Measurements from ENCODE around the gene JUN. TPM values are rescaled to one million over a fixed set of nuclear protein-coding genes. Genes with fewer than 3 reads are reported as not detected.
A peak's percentile ranks its signal among the peaks of the same experiment; 100 is the strongest.

JUN gene
- total RNA-seq, 1 experiment from 2014 or later = 74.7 TPM

GRCh38 chr1:58818075-58818474 is 34.2 kb upstream of the JUN start:
- peaks cover 65% of the 10 kb centered on the region for H3F3A ChIP-seq (ENCODE audit: insufficient read depth, low read depth)
- TF ChIP-seq CTCF (conservative IDR thresholded peaks at IDR 0.05) (no peak), EZH2 (IDR thresholded peaks at IDR 0.05; ENCODE audit: low read depth) (no peak)
- H3K27me3 ChIP-seq (ENCODE audit: insufficient read depth, low read depth) = no peaks in the 10 kb centered on the region
- no peaks in the 10 kb centered on the region for H4K20me1 ChIP-seq (ENCODE audit: insufficient read depth)
- no peaks in the 10 kb centered on the region for H3K9me3 ChIP-seq (ENCODE audit: insufficient read depth, low read depth)
- intact Hi-C loops (cut with micrococcal nuclease; ENCODE audit: unreplicated experiment) = loop anchor here (10.0 kb wide), 1 partner anchor 207 kb away; no protein-coding TSS in a partner anchor
- peaks cover 9% of the 10 kb centered on the region; the same call in 1 of the 2 replicates for H3K79me2 ChIP-seq (ENCODE audit: low read depth)
- no peak overlapping the region for H2AFZ ChIP-seq
- peak; percentile 66 to 88 for DNase-seq
- CTCF ChIA-PET = interaction anchor here (0.5 kb wide), 1 partner anchor 941 kb away, joined by 3 read pairs; no protein-coding TSS in a partner anchor
- POLR2A ChIA-PET (ENCODE audit: unreplicated experiment) = interaction anchor here (0.6 to 1.1 kb wide), 5 partner anchors 32 to 245 kb away, joined by 3 to 11 read pairs (median 3); partner anchors contain the start of gene JUN
- H3K9me2 ChIP-seq (ENCODE audit: insufficient read depth) = no peaks in the 10 kb centered on the region
- peak overlapping the region; percentile 99 for H3K27ac ChIP-seq
- H3K4me3 ChIP-seq = no peak overlapping the region
- peak overlapping the region; percentile 93 for H3K4me2 ChIP-seq
- H3K4me1 ChIP-seq (replicated peaks; ENCODE audit: insufficient read depth) = peaks cover 56% of the 10 kb centered on the region
- H3K36me3 ChIP-seq (ENCODE audit: low read depth) = no peaks in the 10 kb centered on the region
- BruUV-seq (replicated peaks) = no TSS peak

GRCh38 chr1:58816747-58817221 is 32.9 kb upstream of the JUN start:
- H3K79me2 ChIP-seq (ENCODE audit: low read depth) = peaks cover 9% of the 10 kb centered on the region; the same call in 1 of the 2 replicates
- no peak for TF ChIP-seq EZH2 (IDR thresholded peaks at IDR 0.05; ENCODE audit: low read depth)
- no peak for TF ChIP-seq CTCF (conservative IDR thresholded peaks at IDR 0.05)
- H3K4me3 ChIP-seq = peak overlapping the region; percentile 83
- H3K4me2 ChIP-seq = peak overlapping the region; percentile 93
- peaks cover 57% of the 10 kb centered on the region for H3K4me1 ChIP-seq (replicated peaks; ENCODE audit: insufficient read depth)
- H3K27me3 ChIP-seq (ENCODE audit: insufficient read depth, low read depth) = no peaks in the 10 kb centered on the region
- POLR2A ChIA-PET (ENCODE audit: unreplicated experiment) = interaction anchor here (0.6 to 1.1 kb wide), 5 partner anchors 20 to 867 kb away, joined by 3 to 9 read pairs (median 3); no protein-coding TSS in a partner anchor
- no peak for DNase-seq
- peak overlapping the region; percentile 99 for H3K27ac ChIP-seq
- intact Hi-C loops (cut with micrococcal nuclease; ENCODE audit: unreplicated experiment) = loop anchor here (10.0 kb wide), 1 partner anchor 208 kb away; no protein-coding TSS in a partner anchor
- CTCF ChIA-PET = interaction anchor here (0.8 kb wide), 1 partner anchor 116 kb away, joined by 4 read pairs; no protein-coding TSS in a partner anchor
- H4K20me1 ChIP-seq (ENCODE audit: insufficient read depth) = no peaks in the 10 kb centered on the region
- H3F3A ChIP-seq (ENCODE audit: insufficient read depth, low read depth) = peaks cover 67% of the 10 kb centered on the region
- H3K9me3 ChIP-seq (ENCODE audit: insufficient read depth, low read depth) = no peaks in the 10 kb centered on the region
- H3K9me2 ChIP-seq (ENCODE audit: insufficient read depth) = no peaks in the 10 kb centered on the region
- H2AFZ ChIP-seq = peak overlapping the region; percentile 69
- H3K36me3 ChIP-seq (ENCODE audit: low read depth) = no peaks in the 10 kb centered on the region
- BruUV-seq (replicated peaks) = no TSS peak

- Histone ChIP-seq H3K9me3 (ENCODE audit: insufficient read depth, low read depth) (0 out of 2 replicates have a peak, but pooled peaks cover under 1% of the 10 kb centered on the region), H2AFZ (peak overlapping the region; percentile 69), H3F3A (ENCODE audit: insufficient read depth, low read depth) (peaks cover 67% of the 10 kb centered on the region), H3K9me2 (ENCODE audit: insufficient read depth) (no peaks in the 10 kb centered on the region), H4K20me1 (ENCODE audit: insufficient read depth) (no peaks in the 10 kb centered on the region), H3K36me3 (ENCODE audit: low read depth) (no peaks in the 10 kb centered on the region), H3K79me2 (ENCODE audit: low read depth) (peaks cover 9% of the 10 kb centered on the region; the same call in 1 of the 2 replicates), H3K27me3 (ENCODE audit: insufficient read depth, low read depth) (no peaks in the 10 kb centered on the region), H3K4me2 (peak overlapping the region; percentile 93), H3K4me1 (replicated peaks; ENCODE audit: insufficient read depth) (peaks cover 63% of the 10 kb centered on the region), H3K27ac (peak overlapping the region; percentile 99), H3K4me3 (peak overlapping the region; percentile 83)
- ChIA-PET CTCF (interaction anchor here (0.8 kb wide), 1 partner anchor 117 kb away, joined by 4 read pairs; no protein-coding TSS in a partner anchor), POLR2A (ENCODE audit: unreplicated experiment) (interaction anchor here (0.6 to 1.1 kb wide), 7 partner anchors 20 to 480 kb away, joined by 3 to 9 read pairs (median 4); no protein-coding TSS in a partner anchor)
- TF ChIP-seq EZH2 (IDR thresholded peaks at IDR 0.05; ENCODE audit: low read depth) = no peak
- no peak for TF ChIP-seq CTCF (conservative IDR thresholded peaks at IDR 0.05)
- no TSS peak for BruUV-seq (replicated peaks)
- intact Hi-C loops (cut with micrococcal nuclease; ENCODE audit: unreplicated experiment) = loop anchor here (10.0 kb wide), 1 partner anchor 209 kb away; no protein-coding TSS in a partner anchor
- DNase-seq = peak; percentile 76 to 93
Measured at GRCh38 chr1:58816072-58816746, 32.4 kb upstream of the JUN start.

Measured in PC-9 (cell line).